NB4 (cell line): Measurements from ENCODE around the gene TTC39B.

ENCODE experiments used
- MYC ChIP-seq: IDR thresholded peaks from 2 replicates; pipeline ENCODE4 v1.6.1; 2011; ENCODE audit warnings: low read depth, low read length
- POLR2A ChIP-seq: IDR thresholded peaks from 2 replicates; pipeline ENCODE4 v1.6.1; 2011; ENCODE audit warnings: mild to moderate bottlenecking; ENCODE audit not compliant: insufficient read length; ENCODE audit errors: extremely low read depth

DNA sequence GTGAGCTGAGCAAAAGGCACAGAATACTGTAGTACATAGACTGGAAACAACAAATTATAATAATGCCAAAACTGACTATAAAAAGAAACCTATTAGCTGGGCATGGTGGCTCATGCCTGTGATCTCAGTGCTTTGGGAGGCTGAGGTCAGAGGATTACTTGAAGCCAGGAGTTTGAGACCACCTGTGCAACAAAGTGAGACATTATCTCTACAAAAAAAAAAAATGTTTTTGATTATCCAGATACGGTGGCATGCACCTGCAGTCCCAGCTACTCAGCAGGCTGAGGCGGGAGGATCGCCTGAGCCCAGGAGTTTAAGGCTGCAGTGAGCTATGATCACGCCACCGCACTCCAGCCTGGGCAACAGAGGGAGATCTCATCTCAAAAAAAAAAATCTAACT lies 175.9 kb downstream of the TTC39B start:
- no peak for TF ChIP-seq POLR2A
- TF ChIP-seq MYC: no peak
